ENCODE results near the gene POU4F3. TPM values are rescaled to one million over a fixed set of nuclear protein-coding genes. Genes with fewer than 3 reads are reported as not detected.
"Not testable (repeated sequence)": the region's sequence is repeated elsewhere in the genome, so short reads cannot be mapped to it uniquely, and the experiment has no call there.

POU4F3 gene, protein sequence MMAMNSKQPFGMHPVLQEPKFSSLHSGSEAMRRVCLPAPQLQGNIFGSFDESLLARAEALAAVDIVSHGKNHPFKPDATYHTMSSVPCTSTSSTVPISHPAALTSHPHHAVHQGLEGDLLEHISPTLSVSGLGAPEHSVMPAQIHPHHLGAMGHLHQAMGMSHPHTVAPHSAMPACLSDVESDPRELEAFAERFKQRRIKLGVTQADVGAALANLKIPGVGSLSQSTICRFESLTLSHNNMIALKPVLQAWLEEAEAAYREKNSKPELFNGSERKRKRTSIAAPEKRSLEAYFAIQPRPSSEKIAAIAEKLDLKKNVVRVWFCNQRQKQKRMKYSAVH
- polyA plus RNA-seq (2012; ENCODE audit: insufficient read depth, insufficient read length), result not detected

DNA sequence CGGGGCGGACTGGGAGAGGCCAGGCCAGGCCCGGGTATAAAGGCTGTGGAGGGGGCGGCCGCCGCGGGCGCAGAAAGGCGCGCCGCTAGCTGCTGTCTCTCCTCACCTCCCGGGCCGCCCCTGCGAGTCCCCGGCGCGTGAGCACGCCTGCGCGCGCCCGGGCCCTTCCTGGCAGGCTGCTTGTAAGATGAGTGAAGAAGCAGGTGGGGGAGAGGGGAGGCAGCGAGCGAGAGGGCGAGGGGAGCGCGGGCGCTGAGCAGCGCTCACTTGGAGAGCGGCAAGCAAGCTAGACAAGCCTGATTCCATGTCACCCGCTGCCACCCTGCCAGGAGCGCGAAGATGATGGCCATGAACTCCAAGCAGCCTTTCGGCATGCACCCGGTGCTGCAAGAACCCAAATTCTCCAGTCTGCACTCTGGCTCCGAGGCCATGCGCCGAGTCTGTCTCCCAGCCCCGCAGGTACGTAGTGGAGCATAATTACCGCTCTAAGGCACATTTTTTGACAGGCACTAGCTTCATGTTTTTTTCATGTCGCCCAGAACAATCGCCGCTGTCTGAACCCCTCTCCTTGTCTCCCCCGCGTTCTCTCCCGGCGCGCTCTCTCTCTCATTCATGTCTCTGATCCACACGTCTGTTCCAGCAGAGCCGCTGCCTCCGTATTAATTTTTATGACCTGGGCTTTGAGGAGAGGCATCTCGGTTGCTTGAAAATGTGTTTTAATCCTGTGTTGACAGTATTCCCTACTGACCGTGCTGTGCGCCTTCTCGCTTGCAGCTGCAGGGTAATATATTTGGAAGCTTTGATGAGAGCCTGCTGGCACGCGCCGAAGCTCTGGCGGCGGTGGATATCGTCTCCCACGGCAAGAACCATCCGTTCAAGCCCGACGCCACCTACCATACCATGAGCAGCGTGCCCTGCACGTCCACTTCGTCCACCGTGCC is at the start of gene POU4F3:
POU4F3 (plus strand) TSS at position 66 of the 941 bp plus-strand sequence; CDS start at position 340, 274 bp downstream.
- DNase-seq (ENCODE audit: low read depth, low spot score), result no peak
- H3K4me3 ChIP-seq (ENCODE audit: low read length), result no peak within 1 kb of the TSS

DNA sequence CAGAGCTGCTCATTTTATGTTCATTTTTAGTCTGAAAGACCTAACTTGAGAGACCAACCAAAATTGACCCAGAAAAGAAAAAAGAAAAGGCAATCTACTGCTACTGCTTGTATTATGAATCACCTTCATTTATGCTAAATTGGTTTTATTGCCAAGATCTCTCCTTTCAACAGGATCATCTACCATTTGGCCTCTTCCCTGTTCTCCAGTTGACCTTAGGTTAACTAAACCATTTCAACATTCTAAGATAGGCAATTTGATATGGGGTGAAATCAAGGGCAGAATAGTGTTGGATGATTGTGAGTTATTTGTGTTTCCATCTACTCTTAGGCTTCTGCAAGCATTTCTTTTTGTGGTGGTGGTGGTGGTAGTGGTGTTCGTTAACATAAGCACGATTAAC is 48.3 kb upstream of the POU4F3 start:
- no peak overlapping the region for H3K4me3 ChIP-seq (ENCODE audit: low read length)
- no peak for DNase-seq (ENCODE audit: low read depth, low spot score)

DNA sequence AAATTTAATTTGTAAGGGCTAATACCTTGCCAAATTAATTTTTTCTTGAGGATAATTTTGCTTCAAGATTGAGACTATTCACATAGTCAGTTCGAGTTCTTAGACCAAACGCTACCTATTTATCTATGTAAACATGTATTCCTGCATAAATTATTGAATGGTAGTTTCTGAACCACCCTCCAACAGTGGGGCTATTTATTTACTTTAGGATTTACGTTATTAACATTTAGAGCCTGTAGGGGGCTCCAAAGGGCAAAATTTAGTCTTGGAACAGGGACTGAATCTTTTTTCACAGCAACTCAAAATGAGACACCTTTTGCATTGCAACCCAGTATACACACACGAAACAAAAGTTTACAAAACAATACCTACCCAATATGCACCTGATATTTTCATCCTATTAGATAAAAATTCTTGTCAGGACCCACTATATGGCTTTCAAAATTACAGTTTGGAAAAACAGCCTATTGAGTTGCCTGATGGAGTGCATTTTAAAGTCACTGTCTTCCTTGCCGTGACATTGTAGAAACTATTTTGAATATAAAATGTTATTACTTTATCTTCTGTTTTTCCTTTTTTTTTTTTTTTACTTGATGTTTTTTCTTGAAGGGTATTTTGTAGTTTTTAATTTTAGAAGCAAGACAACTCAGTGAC is 47.1 kb upstream of the POU4F3 start:
- peak; percentile 46 for DNase-seq (ENCODE audit: low read depth, low spot score)
- no peak overlapping the region for H3K4me3 ChIP-seq (ENCODE audit: low read length)

DNA sequence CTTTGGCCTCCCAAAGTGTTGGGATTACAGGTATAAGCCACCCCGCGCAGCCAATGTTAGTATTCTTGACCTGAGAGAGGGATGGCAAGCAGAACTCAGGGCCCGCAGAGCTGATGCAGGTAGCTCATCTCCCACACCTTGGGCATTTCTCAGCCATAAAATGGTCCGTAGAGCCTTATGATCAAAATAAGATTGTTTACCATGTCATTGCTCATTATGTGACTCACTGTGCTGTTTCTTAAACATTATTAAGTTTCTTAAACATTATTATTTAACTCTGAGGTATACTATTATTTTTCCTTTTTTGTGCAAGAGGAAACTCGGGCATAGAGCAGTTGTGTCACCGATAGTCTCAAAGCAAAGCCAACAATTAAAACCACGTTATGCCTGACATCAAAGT is 42.4 kb upstream of the POU4F3 start:
- DNase-seq (ENCODE audit: low read depth, low spot score), result no peak
- H3K4me3 ChIP-seq (ENCODE audit: low read length), result no peak overlapping the region

DNA sequence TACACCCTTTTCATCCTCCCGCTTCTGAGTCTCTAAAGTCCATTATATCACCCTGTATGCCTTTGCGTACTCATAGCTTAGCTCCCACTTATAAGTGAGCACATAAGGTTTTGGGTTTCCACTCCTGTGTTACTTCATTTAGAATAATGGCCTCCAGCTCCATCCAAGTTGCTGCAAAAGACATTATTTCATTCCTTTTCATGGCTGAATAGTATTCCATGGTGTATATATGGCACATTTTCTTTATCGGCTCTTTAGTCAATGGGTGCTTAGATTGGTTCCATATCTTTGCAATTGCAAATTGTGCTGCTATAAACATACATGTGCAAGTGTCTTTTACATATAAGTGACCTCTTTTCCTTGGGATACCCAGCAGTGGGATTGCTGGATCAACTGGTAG is 39.7 kb upstream of the POU4F3 start:
- not testable (repeated sequence) for H3K4me3 ChIP-seq (ENCODE audit: low read length); DNase-seq (ENCODE audit: low read depth, low spot score)

- DNase-seq (ENCODE audit: low read depth, low spot score), result no peak
- no peak overlapping the region for H3K4me3 ChIP-seq (ENCODE audit: low read length)
These were observed 37.0 kb upstream of the POU4F3 start for GRCh38 chr5:146301626-146302025.

DNA sequence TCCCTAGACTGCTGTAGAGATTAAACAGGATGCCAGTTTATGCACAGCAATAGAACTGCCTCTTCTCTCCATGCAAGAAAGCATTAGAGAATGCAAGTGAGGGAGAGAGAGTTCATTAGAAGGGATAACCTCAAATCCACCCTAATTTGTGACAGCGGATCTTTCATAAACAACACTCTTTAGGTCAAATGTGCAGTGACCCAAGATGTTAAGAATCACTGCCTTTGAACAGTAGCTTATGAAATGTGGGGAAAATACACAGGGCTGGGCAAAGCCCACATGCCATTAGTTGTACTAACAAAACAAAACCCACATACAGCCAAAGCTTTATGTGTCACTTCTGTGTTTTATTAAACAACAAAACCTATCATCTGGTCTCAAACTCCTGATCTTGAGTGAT is 36.2 kb upstream of the POU4F3 start:
- no peak for DNase-seq (ENCODE audit: low read depth, low spot score)
- H3K4me3 ChIP-seq (ENCODE audit: low read length), result no peak overlapping the region

GRCh38 chr5:146306838-146307237 is 31.8 kb upstream of the POU4F3 start:
- no peak for DNase-seq (ENCODE audit: low read depth, low spot score)
- H3K4me3 ChIP-seq (ENCODE audit: low read length), result no peak overlapping the region

DNA sequence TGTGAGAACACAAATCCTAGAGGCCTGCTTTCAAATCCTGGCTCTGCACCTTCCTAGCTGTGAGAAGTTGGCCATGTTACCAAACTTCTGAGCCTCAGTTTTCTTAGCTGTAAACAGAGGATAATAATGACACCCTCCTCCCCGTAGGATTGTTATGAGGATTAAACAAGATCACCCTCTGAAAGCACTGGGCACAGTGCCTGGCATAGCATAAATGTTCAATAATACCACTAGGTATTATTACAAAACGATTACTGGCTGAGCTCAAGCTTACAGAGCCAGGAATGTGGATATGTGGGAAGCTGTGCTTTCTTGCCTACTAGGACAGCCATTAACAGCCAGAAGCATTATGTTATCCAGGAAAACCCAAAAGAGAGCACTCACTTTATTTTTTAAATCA is 30.8 kb upstream of the POU4F3 start:
- DNase-seq (ENCODE audit: low read depth, low spot score), result no peak
- H3K4me3 ChIP-seq (ENCODE audit: low read length), result no peak overlapping the region

DNA sequence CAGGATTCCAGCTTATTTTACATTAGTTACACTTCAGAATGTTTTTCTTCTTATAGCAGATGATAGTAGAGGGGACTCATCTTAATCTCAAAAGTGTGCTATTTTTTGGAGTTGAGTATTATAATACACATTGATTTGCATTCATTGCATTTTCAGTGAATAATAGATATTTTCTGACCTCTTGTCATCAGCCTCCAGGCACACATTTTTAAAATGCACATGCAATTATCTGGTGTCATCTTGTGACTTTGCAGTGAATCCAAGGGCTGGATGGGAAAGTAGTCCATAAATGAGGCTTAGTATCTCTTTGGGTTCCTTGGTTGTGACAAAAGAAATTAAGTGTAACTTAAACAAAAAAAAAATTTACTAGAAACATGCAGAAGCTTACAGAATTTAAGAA is 28.1 kb upstream of the POU4F3 start:
- no peak for DNase-seq (ENCODE audit: low read depth, low spot score)
- no peak overlapping the region for H3K4me3 ChIP-seq (ENCODE audit: low read length)

DNA sequence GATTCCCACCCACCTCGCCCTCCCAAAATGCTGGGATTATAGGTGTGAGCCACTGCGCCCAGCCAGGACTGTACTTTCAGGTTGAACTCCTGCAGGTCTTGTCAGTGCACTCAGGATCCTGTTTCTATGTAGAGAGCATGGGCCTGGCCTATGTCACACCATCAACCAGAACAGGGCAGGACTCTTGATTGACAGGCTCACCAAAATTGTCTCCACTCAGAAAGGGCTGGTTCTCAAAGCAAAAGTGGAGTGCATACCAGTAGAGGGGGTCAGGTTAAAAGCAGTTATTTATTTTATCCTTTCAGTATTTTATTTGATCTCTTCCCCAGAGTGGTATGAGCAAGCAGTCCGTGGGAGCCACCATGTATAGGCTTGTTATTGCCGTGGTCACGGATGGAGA is 27.4 kb upstream of the POU4F3 start:
- no peak for DNase-seq (ENCODE audit: low read depth, low spot score)
- no peak overlapping the region for H3K4me3 ChIP-seq (ENCODE audit: low read length)

DNA sequence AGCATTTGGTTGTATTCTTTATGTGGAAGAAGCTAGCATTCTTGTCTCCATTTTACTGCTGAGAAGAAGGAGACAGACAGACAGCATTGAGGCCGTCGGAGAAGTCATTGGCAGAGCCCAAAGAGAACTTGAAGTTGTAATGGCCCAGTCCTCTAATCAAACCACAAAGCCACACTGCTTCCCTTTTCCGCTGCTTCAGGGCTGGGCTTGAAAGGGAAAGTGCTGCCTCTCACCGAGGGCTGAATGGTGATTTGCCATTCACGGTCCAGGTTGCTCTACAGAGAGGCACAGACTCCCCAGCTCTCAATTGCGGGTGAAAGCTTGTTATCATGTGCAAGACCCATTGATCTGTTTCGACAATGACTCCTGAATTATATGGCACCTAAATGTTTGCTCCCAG is 25.6 kb upstream of the POU4F3 start:
- DNase-seq (ENCODE audit: low read depth, low spot score), result peak; percentile 3
- no peak overlapping the region for H3K4me3 ChIP-seq (ENCODE audit: low read length)

GRCh38 chr5:146321571-146321970 is 17.1 kb upstream of the POU4F3 start:
- no peak overlapping the region for H3K4me3 ChIP-seq (ENCODE audit: low read length)
- DNase-seq (ENCODE audit: low read depth, low spot score), result no peak

GRCh38 chr5:146327257-146327870 is 11.3 kb upstream of the POU4F3 start:
- no peak overlapping the region for H3K4me3 ChIP-seq (ENCODE audit: low read length)
- no peak for DNase-seq (ENCODE audit: low read depth, low spot score)

GRCh38 chr5:146327989-146328388 is 10.7 kb upstream of the POU4F3 start:
- H3K4me3 ChIP-seq (ENCODE audit: low read length), result no peak overlapping the region
- no peak for DNase-seq (ENCODE audit: low read depth, low spot score)

DNA sequence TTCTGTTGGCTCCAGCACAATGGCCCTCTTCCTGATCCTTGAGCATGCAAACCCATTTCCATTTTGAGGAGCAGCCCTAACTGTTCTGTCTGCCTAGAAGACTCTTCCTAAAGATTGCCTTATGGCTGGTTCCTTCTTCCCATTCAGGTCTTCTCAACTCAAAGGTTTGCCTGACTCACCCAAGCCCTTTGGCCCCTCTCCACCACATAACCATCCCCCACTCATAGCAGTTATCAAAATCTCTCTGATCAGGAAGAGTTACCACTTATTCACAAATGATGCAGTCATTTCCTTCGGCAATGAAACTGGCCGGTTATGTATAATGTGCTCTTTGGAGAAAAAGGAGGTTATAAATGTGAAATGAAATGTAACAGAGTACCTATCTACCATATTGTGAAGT is 8.9 kb upstream of the POU4F3 start:
- no peak for DNase-seq (ENCODE audit: low read depth, low spot score)
- H3K4me3 ChIP-seq (ENCODE audit: low read length), result no peak overlapping the region

DNA sequence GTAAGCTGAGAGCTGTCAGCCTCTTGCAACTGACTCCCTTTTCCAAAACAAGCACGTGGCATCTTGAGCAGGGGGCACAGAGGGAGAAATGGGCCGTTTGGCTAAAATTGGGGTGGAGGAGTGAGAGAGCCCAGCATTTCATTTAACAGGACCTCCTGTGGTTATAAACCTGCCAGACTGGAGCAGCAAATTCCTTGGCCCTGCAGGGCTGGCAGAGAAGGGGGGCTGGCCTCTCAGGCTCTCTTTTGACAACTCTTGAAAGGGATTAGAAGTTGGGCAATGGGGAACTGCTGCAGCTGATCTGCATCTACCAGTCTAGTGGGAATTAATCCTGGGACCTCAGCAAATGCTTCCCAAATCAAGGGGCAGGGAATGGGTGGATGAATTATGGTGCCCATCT is 7.2 kb upstream of the POU4F3 start:
- no peak for DNase-seq (ENCODE audit: low read depth, low spot score)
- H3K4me3 ChIP-seq (ENCODE audit: low read length), result no peak overlapping the region

- H3K4me3 ChIP-seq (ENCODE audit: low read length), result no peak overlapping the region
These were observed 4.5 kb upstream of the POU4F3 start for GRCh38 chr5:146334074-146334533.

GRCh38 chr5:146336197-146336596 is 2.4 kb upstream of the POU4F3 start:
- no peak overlapping the region for H3K4me3 ChIP-seq (ENCODE audit: low read length)
- DNase-seq (ENCODE audit: low read depth, low spot score), result no peak

More at GRCh38 chr5:146334074-146334533, 4.5 kb upstream of the POU4F3 start:
- no peak for DNase-seq (ENCODE audit: low read depth, low spot score)

All from Jurkat, Clone E6-1 (cell line).